Measurements from ENCODE around the gene CBARP.

DNA sequence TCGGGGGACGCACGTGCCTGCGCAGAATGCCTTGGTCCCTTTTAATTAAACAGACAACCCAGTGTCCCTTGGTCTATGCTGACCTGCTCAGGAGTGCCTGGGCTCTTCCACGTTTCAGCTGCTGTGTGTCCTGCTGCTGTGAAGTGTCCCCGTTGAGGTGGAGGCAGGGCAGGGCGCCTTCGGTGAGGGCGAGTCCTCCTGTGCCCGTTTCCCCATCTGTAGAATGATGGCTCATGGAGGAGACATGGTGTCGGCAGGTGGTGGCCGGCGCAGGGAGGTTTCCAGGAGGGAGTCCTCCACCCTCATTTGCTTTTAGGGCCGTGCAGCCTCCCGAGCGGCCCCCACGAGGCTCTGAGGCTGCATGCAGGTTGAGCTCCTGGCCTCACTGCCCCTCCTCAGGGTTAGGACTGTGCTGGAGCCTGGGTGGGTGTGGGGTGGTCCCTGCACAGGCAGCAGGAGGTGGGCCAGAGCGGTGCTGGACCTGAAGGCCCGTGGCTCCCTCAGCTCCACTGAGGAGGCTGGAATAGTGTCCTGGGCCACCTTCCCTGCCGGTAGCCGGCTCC lies 23.4 kb downstream of the CBARP start:
- no peak for TF ChIP-seq EZH2 (IDR thresholded peaks at IDR 0.05)
- no peak for TF ChIP-seq POLR2AphosphoS5 (IDR thresholded peaks at IDR 0.05; ENCODE audit: borderline replicate concordance, low read depth, low read length)
- no peak for TF ChIP-seq FOXP2 (optimal IDR thresholded peaks at IDR 0.05; ENCODE audit: control extremely low read depth, extremely low read length, insufficient read depth)
